Measurements from ENCODE around the gene ROR2.

The ROR2 gene

GRCh38 chr9:91710158-91710557 lies 239.9 kb downstream of the ROR2 start:
- no peak for DNase-seq

DNA sequence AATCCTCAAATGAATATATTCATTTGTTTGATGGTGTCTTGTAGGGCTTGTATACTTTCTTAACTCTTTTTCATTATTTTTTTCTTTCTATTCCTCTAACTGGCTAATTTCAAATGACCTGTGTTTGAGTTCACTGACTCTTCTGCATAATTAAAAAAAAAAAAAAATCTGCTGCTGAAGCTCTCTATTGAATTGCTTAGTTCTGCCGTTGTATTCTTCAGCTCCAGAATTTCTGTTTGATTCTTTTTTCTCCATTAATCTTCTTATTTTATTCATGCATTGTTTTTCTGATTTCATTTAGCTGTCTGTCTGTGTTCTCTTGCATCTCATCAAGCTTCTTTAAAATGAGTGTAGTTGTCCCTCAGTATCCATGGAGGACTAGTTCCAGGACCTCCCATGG lies 244.6 kb downstream of the ROR2 start:
- DNase-seq, result no peak

DNA sequence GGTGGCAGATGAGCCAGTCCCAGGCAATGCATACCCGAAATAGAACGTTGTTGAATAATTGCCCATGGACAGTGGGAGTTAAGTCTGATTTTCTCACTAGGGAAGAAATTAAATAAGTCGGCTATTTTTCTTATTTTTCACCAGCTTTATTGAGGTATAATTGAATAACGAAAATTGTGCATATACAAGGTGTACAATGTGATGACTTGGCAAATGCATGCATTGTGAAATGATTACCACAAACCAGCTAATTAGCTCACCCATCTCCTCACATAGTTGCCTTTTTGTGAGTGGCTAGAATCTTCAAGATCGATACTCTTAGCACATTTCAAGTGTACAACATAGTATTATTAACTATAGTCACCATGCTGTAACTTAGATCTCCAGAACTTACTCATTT lies 249.6 kb downstream of the ROR2 start:
- DNase-seq, result no peak

DNA sequence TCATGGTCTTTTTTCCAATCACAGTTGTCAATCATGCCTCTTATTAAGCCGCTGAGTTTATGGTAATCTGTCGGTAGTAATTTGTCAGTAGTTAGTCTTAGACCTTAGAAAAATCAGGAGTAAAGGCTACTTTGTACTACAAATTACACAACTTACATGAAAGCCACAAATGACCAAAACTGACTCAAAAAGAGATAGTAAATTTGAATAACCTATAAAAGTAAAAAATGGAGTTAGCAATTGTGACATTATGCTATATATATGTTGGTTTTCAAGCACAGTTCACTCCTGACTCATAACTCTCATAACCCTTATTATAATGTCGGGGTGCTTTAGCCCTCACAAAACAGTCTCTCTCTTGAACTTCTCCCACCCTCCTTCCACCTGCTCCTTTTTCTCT lies 251.8 kb downstream of the ROR2 start:
- DNase-seq, result no peak

GRCh38 chr9:91697201-91697600 lies 252.8 kb downstream of the ROR2 start:
- DNase-seq, result no peak

- no peak for DNase-seq
These were observed 255.8 kb downstream of the ROR2 start for GRCh38 chr9:91694081-91694870.

DNA sequence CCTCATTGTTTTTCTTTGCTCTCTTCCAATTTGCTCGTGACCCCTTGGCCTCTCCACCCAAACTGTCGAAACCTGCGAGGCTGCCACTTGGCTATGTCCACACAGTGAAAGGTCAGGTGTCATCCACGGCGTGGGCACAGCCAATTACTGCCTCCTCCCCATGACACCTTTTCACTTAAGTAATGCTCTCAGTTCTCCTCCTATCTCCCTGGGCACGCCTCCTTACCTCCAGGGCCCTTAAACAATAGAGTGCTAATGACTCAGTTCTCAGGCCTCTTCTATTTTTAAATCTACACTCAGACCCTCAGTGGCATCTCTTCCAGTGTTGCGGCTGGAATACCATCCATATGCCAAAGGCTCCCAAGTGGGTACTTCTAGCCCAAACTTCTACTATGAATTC lies 256.8 kb downstream of the ROR2 start:
- DNase-seq, result no peak

DNA sequence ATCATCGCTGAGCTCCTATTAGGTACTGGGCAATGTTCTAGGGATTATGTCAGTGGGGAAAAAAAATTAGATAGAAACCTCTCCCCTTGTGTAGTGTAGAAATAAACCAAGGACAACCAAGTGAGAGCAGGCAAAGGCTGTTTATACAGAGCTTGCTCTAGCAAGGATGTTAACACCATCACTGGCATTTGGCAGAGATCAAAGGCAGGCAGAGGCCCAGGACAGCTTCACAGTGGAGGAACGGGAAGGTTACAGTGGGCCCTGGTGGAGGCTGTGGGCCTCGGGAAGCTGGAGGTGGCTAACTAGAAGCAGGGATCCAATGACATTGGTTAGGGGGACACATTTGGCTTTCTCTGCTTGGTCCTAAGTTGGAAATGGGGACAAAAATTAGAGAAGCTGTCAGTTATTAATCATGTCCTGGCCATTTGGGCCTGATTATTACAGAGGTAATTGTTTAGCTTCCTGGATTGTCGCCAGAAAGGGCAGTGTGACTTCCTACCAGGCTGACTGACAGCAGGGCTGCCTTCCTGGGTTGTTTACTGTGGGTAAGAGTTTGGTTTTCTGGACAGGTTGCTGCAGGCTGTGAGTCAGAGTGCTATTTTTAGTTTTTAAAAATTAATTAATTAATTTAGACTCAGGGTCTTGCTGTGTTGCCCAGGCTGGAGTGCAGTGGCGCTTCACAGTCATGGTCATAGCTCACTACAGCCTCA lies 259.3 kb downstream of the ROR2 start:
- no peak for DNase-seq

GRCh38 chr9:91689006-91689405 lies 261.0 kb downstream of the ROR2 start:
- DNase-seq, result no peak

GRCh38 chr9:91683269-91683668 lies 266.8 kb downstream of the ROR2 start:
- DNase-seq, result no peak

GRCh38 chr9:91682806-91683205 lies 267.2 kb downstream of the ROR2 start:
- no peak for DNase-seq

GRCh38 chr9:91681461-91682305 lies 268.3 kb downstream of the ROR2 start:
- peak; percentile 43 for DNase-seq

DNA sequence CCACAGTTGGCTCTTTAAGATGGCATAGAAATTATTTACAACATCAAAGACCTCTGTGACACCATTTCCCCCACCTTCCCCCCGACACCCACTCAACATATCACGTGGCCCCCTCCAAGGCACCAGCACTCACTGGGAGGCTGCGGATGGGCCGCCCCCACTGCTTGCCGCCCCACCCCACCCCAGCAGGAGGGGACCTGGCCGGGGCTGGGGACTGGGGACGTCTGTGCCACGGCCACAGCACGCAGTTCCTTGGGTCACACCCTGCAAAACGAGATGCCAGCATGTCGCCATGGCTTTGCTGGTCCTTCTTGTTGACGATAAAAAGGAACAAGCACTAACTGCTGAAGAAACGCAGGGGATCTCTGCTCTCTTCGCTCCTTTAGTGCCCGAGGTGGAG lies 269.0 kb downstream of the ROR2 start:
- no peak for DNase-seq

- no peak for DNase-seq
These were observed 269.9 kb downstream of the ROR2 start for GRCh38 chr9:91680106-91680505.

DNA sequence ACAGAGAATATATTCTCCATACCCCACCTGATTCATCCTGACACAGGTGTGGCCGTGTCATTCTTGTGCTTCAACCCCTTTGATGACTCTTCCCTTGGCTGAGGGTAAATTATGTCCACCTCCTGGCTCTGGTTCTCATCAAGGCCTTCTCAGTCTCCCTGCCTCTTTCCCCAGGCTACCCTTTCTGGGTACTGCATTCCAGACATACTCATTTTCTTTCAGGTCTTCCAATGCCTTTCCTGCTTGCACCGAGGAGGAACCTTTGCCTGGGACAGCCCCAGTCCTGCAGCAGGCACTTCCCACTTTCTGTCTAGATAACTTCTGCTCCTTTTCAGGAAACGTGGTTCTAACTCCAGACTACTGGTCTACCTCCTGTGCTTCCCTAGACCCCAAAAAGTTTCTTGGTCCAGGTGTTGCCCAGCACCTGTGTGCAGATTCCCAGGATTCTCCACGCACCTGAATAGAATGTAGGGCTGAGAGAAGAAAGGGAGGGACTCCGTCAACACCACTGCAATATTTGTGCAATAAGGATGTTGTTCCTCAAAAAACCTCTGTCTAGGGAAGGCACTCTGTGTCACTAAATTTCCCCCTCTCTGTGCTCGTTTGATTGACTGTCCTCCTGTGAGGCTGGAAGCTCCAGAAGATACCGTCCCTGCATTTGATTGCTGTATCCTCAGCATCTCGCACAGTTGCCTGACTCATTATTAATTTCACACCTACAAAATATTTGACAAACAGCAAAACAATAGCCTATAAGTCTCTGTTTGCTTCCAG lies 271.0 kb downstream of the ROR2 start:
- DNase-seq, result no peak

DNA sequence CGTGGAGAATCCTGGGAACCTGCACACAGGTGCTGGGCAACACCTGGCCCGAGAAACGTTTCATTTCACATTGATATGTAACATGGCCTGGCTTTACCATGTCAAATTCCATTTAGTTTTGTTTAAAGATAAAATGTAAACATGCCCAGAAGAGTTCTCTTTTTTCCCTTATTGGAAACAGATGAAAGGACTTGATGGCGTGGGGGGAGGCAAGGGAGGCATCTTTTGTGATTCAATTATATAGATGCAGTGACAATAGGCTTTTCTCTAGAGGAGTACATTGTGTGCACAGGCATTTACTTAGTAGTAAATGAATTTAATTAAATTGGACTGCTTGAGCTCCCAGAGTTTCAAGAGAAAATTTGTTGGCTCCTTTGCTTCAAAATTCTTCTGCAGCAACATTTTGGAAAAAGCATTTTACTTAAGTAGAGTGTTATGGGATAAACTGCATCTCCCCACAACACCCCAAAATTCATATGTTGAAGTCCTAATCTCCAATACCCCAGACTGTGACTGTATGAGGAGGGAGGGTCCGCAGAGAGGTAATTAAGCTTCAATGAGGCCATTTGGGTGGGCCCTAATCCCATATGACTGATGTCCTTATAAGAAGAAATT lies 272.1 kb downstream of the ROR2 start:
- DNase-seq, result no peak

DNA sequence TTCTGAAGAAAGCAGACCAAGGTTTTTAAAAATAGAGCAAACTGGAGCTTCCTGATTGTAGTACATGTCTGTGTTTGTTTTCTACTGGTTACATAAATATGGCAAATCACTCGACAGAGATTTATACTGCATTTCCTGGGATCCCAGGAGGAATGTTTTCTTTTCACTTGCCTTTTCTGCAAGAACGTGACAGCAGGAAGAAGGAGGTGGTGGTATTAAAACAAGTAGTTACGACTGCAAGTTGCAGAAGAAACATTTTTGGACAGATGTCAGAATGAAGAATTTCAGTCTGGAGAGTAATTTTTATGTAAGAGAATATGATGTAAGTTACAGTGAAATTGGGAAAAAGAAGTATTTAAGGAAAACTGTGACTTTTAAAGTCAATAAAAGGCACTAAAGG lies 272.7 kb downstream of the ROR2 start:
- no peak for DNase-seq

DNA sequence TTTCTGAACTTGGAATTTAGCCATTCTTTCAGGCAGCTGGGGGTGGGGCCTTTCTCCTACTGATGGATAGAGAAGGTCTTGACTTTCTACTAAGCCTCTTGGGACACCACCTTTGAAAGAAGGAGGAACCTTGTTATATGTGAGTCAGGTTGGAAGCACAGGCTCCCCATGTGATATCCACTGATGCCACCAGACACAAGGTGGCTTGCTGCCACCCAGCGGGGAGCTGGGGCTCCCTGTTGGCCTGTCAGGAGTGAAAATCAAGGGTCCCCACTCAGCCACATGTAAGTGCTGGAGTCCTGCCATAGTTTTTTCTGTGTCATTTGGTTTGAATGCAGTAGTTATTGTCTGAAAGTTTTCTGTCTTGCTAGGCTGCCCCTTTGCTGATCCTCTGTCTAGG lies 274.0 kb downstream of the ROR2 start:
- DNase-seq, result no peak

DNA sequence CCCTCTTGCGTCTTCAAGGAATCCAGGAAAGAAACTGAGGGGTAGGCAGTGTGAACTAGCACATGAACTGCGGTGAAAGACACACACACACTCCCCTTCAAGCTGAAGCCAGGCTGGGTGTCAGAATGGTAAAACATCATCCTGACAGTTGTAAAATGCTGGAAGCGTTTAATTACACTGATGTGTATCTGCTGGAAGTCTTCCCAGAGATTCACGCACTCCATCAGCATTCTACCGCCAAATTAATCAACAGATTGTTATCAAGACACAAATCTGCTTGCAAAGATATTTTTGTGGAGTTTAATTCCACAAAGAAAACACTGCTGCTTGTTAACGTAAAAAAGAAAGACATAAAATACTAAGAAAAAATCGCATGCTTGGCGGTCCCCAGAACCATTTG lies 285.4 kb downstream of the ROR2 start:
- no peak for DNase-seq

DNA sequence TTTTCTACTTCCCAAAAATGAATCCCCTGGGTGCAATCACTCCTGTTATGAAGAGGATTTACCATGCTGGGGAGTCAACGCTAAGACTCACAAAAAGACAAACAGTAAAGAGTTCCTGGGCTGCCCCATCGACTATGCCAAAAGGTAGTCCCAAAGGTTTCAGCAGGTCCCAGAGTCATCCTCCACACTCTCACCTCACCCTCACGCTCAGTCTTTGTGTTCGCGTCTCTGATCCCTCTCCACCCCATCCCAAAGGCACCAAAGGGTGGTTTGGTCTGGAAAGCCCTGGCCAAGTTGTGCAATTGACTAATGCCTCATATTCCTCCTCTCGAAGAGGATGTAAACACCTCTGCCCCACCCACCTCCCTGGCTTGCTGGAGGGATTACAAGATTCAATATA lies 286.2 kb downstream of the ROR2 start:
- DNase-seq, result no peak

DNA sequence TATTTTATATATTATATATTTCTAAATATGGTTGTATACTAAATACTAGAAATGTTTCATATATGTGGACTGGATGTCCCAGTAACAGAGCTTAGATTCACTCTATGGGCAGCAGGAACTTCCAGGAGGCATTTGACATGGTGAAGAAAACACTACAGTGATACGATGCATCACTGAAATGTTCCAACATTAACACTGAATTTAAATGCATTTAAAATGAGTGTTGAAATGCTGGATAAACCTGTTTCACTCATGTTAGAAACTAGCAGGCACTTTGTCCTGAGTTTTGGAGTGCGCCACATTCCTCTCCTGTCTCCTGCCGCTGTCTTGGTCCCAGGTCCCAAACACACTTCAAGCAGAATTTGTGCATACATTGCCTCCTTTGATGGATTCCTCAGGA lies 288.6 kb downstream of the ROR2 start:
- no peak for DNase-seq

- no peak for DNase-seq
These were observed 289.5 kb downstream of the ROR2 start for GRCh38 chr9:91660521-91660920.

Data from CD4-positive, alpha-beta T cell treated with Interleukin-6 for 4 hours (primary cell).